Endothelial cell of umbilical vein (primary cell): ENCODE results near the gene PRDM2. TPM values are rescaled to one million over a fixed set of nuclear protein-coding genes. Genes with fewer than 3 reads are reported as not detected.

Experiments used
- BruUV-seq: library from RNA; stranded (reverse); fragments of 400-500 nt; replicated peaks from 2 replicates; lab custom pipeline; 2021; lab: Mats Ljungman, UMichigan
- CTCF ChIA-PET: fragments of 300-600, 350-600 bp; sonication (Branson Sonifier 250); formaldehyde crosslinking; loops from one replicate; lab custom pipeline; 2021; ENCODE audit warnings: antibody characterized with exemption, inconsistent platforms; lab: Charles Lee
- POLR2A ChIA-PET: fragments of 300-600, 350-600 bp; sonication (Branson Sonifier 250); formaldehyde crosslinking; loops from one replicate; lab custom pipeline; 2021; ENCODE audit warnings: antibody characterized with exemption, inconsistent platforms; lab: Charles Lee
- DNase-seq: peaks from one replicate; pipeline ENCODE4 v3.0.0-alpha.2; 2011; ENCODE audit warnings: low read depth, low spot score
- FAIRE-seq: peaks from 2 replicates; lab custom pipeline; 2011; peaks lifted over from hg19 to GRCh38; lab: Jason Lieb, UNC
- H2AFZ ChIP-seq: 2 replicates; pipeline ENCODE4 v1.6.0; 2012; ENCODE audit warnings: low read depth, low read length, control low read depth, inconsistent platforms
- H3K27ac ChIP-seq: 2 replicates; pipeline ENCODE4 v1.5.1; 2011; ENCODE audit warnings: low read depth, mild to moderate bottlenecking, control low read depth, low read length, moderate library complexity; ENCODE audit not compliant: insufficient read depth
- H3K27me3 ChIP-seq, 2 experiments: 2 replicates each; pipeline versions ENCODE4 v1.6.0 to v1.6.1; 2011; ENCODE audit warnings: low read length in 2 of 2, mixed read lengths in 1 of 2; ENCODE audit not compliant: control insufficient read depth in 2 of 2, insufficient read depth in 2 of 2
- H3K36me3 ChIP-seq, 2 experiments: 2 replicates in 1 of 2; 3 replicates in 1 of 2; pipeline ENCODE4 v1.5.1; 2011; ENCODE audit warnings: low read length in 2 of 2, mild to moderate bottlenecking in 1 of 2, moderate library complexity in 1 of 2; ENCODE audit not compliant: control insufficient read depth in 2 of 2, insufficient read depth in 2 of 2; ENCODE audit errors: extremely low read depth in 1 of 2
- H3K4me1 ChIP-seq: 3 replicates; pipeline ENCODE4 v1.5.1; 2011; ENCODE audit warnings: mild to moderate bottlenecking, low read length; ENCODE audit not compliant: control insufficient read depth, insufficient read depth; ENCODE audit errors: extremely low read depth
- H3K4me2 ChIP-seq: 2 replicates; pipeline ENCODE4 v1.6.1; 2011; ENCODE audit warnings: low read length, control low read depth, mixed read lengths; ENCODE audit not compliant: insufficient read depth
- H3K4me3 ChIP-seq, 3 experiments: fragments of 200-600 bp in 1 of 3; sonication (generic), shearing (Covaris generic) in 1 of 3; replicated peaks in 1 of 3; 2 replicates each; pipeline ENCODE4 v1.5.1; 2011 to 2016; ENCODE audit warnings: control low read depth in 3 of 3, low read length in 3 of 3, mild to moderate bottlenecking in 2 of 3, inconsistent platforms in 1 of 3, low read depth in 1 of 3, moderate library complexity in 1 of 3; ENCODE audit not compliant: insufficient read depth in 1 of 3
- H3K79me2 ChIP-seq: 2 replicates; pipeline ENCODE4 v1.6.0; 2012; ENCODE audit warnings: low read length, inconsistent platforms; ENCODE audit not compliant: control insufficient read depth, insufficient read depth
- H3K9ac ChIP-seq: replicated peaks from 2 replicates; pipeline ENCODE3; 2011; ENCODE audit warnings: low read length, control low read depth; ENCODE audit not compliant: insufficient read depth; ENCODE audit errors: extremely low read depth
- H3K9me1 ChIP-seq: replicated peaks from 3 replicates; pipeline ENCODE4 v1.6.0; 2011; ENCODE audit warnings: mild to moderate bottlenecking, low read length; ENCODE audit not compliant: control insufficient read depth, insufficient read depth; ENCODE audit errors: extremely low read depth
- H3K9me3 ChIP-seq: replicated peaks from 2 replicates; pipeline ENCODE4 v1.5.1; 2012; ENCODE audit warnings: low read length, inconsistent platforms; ENCODE audit not compliant: control insufficient read depth, insufficient read depth
- H4K20me1 ChIP-seq: replicated peaks from 2 replicates; pipeline ENCODE3; 2011; ENCODE audit warnings: mild to moderate bottlenecking, low read length; ENCODE audit not compliant: control insufficient read depth, insufficient read depth; ENCODE audit errors: extremely low read depth
- CTCF ChIP-seq, 2 donors: IDR thresholded peaks; 1 replicate in 1 of 2; 2 replicates in 1 of 2; pipeline ENCODE4 v1.5.1; 2011; ENCODE audit warnings: low read length in 2 of 2, mild to moderate bottlenecking in 2 of 2, moderate library complexity in 2 of 2, control low read depth in 1 of 2, inconsistent platforms in 1 of 2, low read depth in 1 of 2; ENCODE audit not compliant: insufficient read depth in 1 of 2; ENCODE audit errors: extremely low read depth in 1 of 2
- EZH2 ChIP-seq: IDR thresholded peaks from 2 replicates; pipeline ENCODE4 v1.6.1; 2012; ENCODE audit warnings: borderline replicate concordance, low read depth, mild to moderate bottlenecking, moderate library complexity, low read length, inconsistent platforms; ENCODE audit not compliant: severe bottlenecking
- FOS ChIP-seq: IDR thresholded peaks from 2 replicates; pipeline ENCODE4 v1.6.1; 2011; ENCODE audit warnings: mild to moderate bottlenecking, low read length, moderate library complexity, borderline replicate concordance; ENCODE audit not compliant: insufficient read depth
- GATA2 ChIP-seq: IDR thresholded peaks from 2 replicates; pipeline ENCODE4 v1.7.0; 2011; ENCODE audit warnings: low read depth, mild to moderate bottlenecking, moderate library complexity, mixed read lengths, low read length; ENCODE audit not compliant: insufficient read length, insufficient read depth
- JUN ChIP-seq: IDR thresholded peaks from 2 replicates; pipeline ENCODE4 v1.6.1; 2011; ENCODE audit warnings: borderline replicate concordance, low read depth; ENCODE audit not compliant: insufficient read length, insufficient read depth
- MYC ChIP-seq: IDR thresholded peaks from one replicate; pipeline ENCODE4 v1.6.1; 2011; ENCODE audit warnings: mild to moderate bottlenecking, low read depth, low read length
- POLR2A ChIP-seq: IDR thresholded peaks from 2 replicates; pipeline ENCODE4 v1.6.1; 2012; ENCODE audit warnings: low read depth, mild to moderate bottlenecking, control low read depth, low read length
- POLR2AphosphoS5 ChIP-seq: IDR thresholded peaks from 2 replicates; pipeline ENCODE4 v1.6.1; 2012; ENCODE audit warnings: low read depth, mild to moderate bottlenecking, control low read depth, low read length, moderate library complexity; ENCODE audit not compliant: insufficient read depth
- dilution Hi-C: fragments of 300-500 bp; cut with MboI; formaldehyde crosslinking; loops from one replicate; pipeline ENCODE4 v1.15.0; 2019; ENCODE audit warnings: low sequenced_read_pairs; ENCODE audit not compliant: extremely low pct_ligation_motif_present
- intact Hi-C: fragments of 100-400 bp; cut with micrococcal nuclease; formaldehyde crosslinking; loops from one replicate; pipeline ENCODE4 v1.10.0; 2022
- polyA plus RNA-seq, 4 experiments: library from polyadenylated mRNA; depleted of rRNA in 3 of 4; stranded (reverse) in 3 of 4; unstranded in 1 of 4; fragments of >200 nt; gene quantifications; 2 replicates each; pipeline versions ENCODE4 v1.2.1 to v1.2.3, GENCODE V29; 2011 to 2012; ENCODE audit warnings: missing spikeins in 1 of 4
- total RNA-seq: library from RNA; stranded (reverse); gene quantifications from 2 replicates; pipeline ENCODE4 v1.2.3, GENCODE V29; 2021
- TF ChIP-seq, protein P1 (sequence below): IDR thresholded peaks from 2 replicates; pipeline ENCODE4 v1.6.1; 2011; ENCODE audit not compliant: insufficient read depth, insufficient read length

The PRDM2 gene
- total and polyA plus RNA-seq, 2 donors (not counting 3 experiments of a cell fraction or from before 2014, with no cell fraction given) = 11.3 to 35.7 TPM

GRCh38 chr1:13723810-13724209 lies 23.8 kb downstream of the PRDM2 start:
- ChIA-PET POLR2A (no interaction called here), CTCF (no interaction called here)
- TF ChIP-seq CTCF (IDR thresholded peaks at IDR 0.05; ENCODE audit: extremely low read depth in 1 of 2, insufficient read depth in 1 of 2, low read depth in 1 of 2, low read length in 2 of 2) (no peak), EZH2 (no peak), POLR2AphosphoS5 (no peak), JUN (no peak), POLR2A (no peak), GATA2 (no peak), MYC (no peak), FOS (no peak)
- TF ChIP-seq, protein P1, sequence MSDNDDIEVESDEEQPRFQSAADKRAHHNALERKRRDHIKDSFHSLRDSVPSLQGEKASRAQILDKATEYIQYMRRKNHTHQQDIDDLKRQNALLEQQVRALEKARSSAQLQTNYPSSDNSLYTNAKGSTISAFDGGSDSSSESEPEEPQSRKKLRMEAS = no peak
- DNase-seq = no peak
- H3K9ac ChIP-seq = no peak overlapping the region
- H3K79me2 ChIP-seq = no peaks in the 10 kb centered on the region
- intact Hi-C loops (no loop called here), dilution Hi-C loops (no loop called here)
- H3K27ac ChIP-seq = no peak overlapping the region
- no peaks in the 10 kb centered on the region for H3K9me1 ChIP-seq
- no TSS peak for BruUV-seq
- no peaks in the 10 kb centered on the region for H3K36me3 ChIP-seq
- no peaks in the 10 kb centered on the region for H3K27me3 ChIP-seq
- H3K9me3 ChIP-seq = no peaks in the 10 kb centered on the region
- H2AFZ ChIP-seq = no peak overlapping the region
- H4K20me1 ChIP-seq = no peaks in the 10 kb centered on the region
- H3K4me3 ChIP-seq = no peak overlapping the region
- no peaks in the 10 kb centered on the region for H3K4me1 ChIP-seq
- FAIRE-seq = no peak
- no peak overlapping the region for H3K4me2 ChIP-seq
